ENCODE measurements around the gene AVPR2.

GRCh38 chrX:153881281-153881680 is 23.2 kb upstream of the AVPR2 start:
- TF ChIP-seq CTCF (conservative IDR thresholded peaks at IDR 0.05 in 1 of 2, IDR thresholded peaks at IDR 0.05 in 1 of 2; ENCODE audit: low read depth in 1 of 2, low read length in 2 of 2): no peak
- TF ChIP-seq EZH2 (IDR thresholded peaks at IDR 0.05; ENCODE audit: low read length, missing control alignments): no peak

All from fibroblast of lung (primary cell).